Neuronal stem cell (in vitro differentiated cells): ENCODE data around the gene VANGL1.

Experiments used
- DNase-seq: peaks from one replicate; pipeline ENCODE4 v3.0.0-alpha.2; 2013; ENCODE audit warnings: low spot score
- H2AFZ ChIP-seq: one replicate; pipeline ENCODE4 v1.6.1; 2013; ENCODE audit warnings: mild to moderate bottlenecking, low read length, inconsistent platforms
- H2AK5ac ChIP-seq: 2 replicates; pipeline ENCODE4 v1.6.1; 2013; ENCODE audit warnings: low read depth, mild to moderate bottlenecking, inconsistent platforms, low read length, moderate library complexity, mixed read lengths
- H2BK120ac ChIP-seq: 2 replicates; pipeline ENCODE4 v1.6.1; 2013; ENCODE audit warnings: low read depth, mild to moderate bottlenecking, inconsistent platforms, low read length, moderate library complexity, mixed read lengths
- H2BK12ac ChIP-seq: one replicate; pipeline ENCODE4 v1.6.1; 2013; ENCODE audit warnings: low read length, inconsistent platforms
- H2BK15ac ChIP-seq: 2 replicates; pipeline ENCODE4 v1.6.1; 2013; ENCODE audit warnings: mild to moderate bottlenecking, low read length, inconsistent platforms, mixed read lengths
- H2BK5ac ChIP-seq: one replicate; pipeline ENCODE4 v1.6.1; 2013; ENCODE audit warnings: inconsistent platforms, mild to moderate bottlenecking, low read length, moderate library complexity
- H3K14ac ChIP-seq: one replicate; pipeline ENCODE4 v1.6.1; 2013; ENCODE audit warnings: low read length, inconsistent platforms
- H3K18ac ChIP-seq: 2 replicates; pipeline ENCODE4 v1.6.1; 2013; ENCODE audit warnings: low read length, inconsistent platforms
- H3K23ac ChIP-seq: 2 replicates; pipeline ENCODE4 v1.6.1; 2013; ENCODE audit warnings: low read depth, mild to moderate bottlenecking, mixed read lengths, low read length, inconsistent platforms; ENCODE audit not compliant: poor library complexity
- H3K27ac ChIP-seq: replicated peaks from 3 replicates; pipeline ENCODE4 v1.5.1; 2013; ENCODE audit warnings: low read length, inconsistent platforms
- H3K27me3 ChIP-seq, 3 experiments: 2 replicates each; pipeline ENCODE4 v1.6.1; 2013; ENCODE audit warnings: low read length in 3 of 3, mild to moderate bottlenecking in 2 of 3, inconsistent platforms in 1 of 3, low read depth in 1 of 3, mixed read lengths in 1 of 3, moderate library complexity in 1 of 3; ENCODE audit not compliant: control insufficient read depth in 3 of 3, insufficient read depth in 3 of 3
- H3K36me3 ChIP-seq, 2 donors: replicated peaks in 1 of 2; 2 replicates each; pipeline ENCODE4 v1.6.1; 2013; ENCODE audit warnings: low read length in 2 of 2; ENCODE audit not compliant: control insufficient read depth in 2 of 2, insufficient read depth in 2 of 2
- H3K4ac ChIP-seq: 2 replicates; pipeline ENCODE4 v1.6.1; 2013; ENCODE audit warnings: inconsistent platforms, mild to moderate bottlenecking, low read length, moderate library complexity
- H3K4me1 ChIP-seq, 2 donors: 1 replicate in 1 of 2; 2 replicates in 1 of 2; pipeline ENCODE4 v1.6.1; 2013; ENCODE audit warnings: low read length in 2 of 2, low read depth in 1 of 2; ENCODE audit not compliant: control insufficient read depth in 2 of 2, insufficient read depth in 1 of 2
- H3K4me2 ChIP-seq: one replicate; pipeline ENCODE4 v1.6.1; 2013; ENCODE audit warnings: mild to moderate bottlenecking, low read length, inconsistent platforms; ENCODE audit not compliant: insufficient read depth, poor library complexity, severe bottlenecking
- H3K4me3 ChIP-seq, 2 donors: 2 replicates each; pipeline ENCODE4 v1.5.1; 2013; ENCODE audit warnings: low read length in 2 of 2, mild to moderate bottlenecking in 2 of 2, inconsistent platforms in 1 of 2, moderate library complexity in 1 of 2
- H3K79me1 ChIP-seq: one replicate; pipeline ENCODE4 v1.6.1; 2013; ENCODE audit warnings: low read depth, mild to moderate bottlenecking, inconsistent platforms, low read length, moderate library complexity
- H3K9ac ChIP-seq: one replicate; pipeline ENCODE4 v1.6.1; 2013; ENCODE audit warnings: mild to moderate bottlenecking, low read depth, low read length, inconsistent platforms; ENCODE audit not compliant: poor library complexity
- H3K9me3 ChIP-seq, 2 donors: replicated peaks in 1 of 2; 2 replicates each; pipeline versions ENCODE3 to v1.6.1; 2013; ENCODE audit warnings: low read length in 2 of 2, mild to moderate bottlenecking in 2 of 2, inconsistent platforms in 1 of 2, low read depth in 1 of 2, mixed read lengths in 1 of 2, moderate library complexity in 1 of 2; ENCODE audit not compliant: control insufficient read depth in 2 of 2, insufficient read depth in 1 of 2
- H4K8ac ChIP-seq: one replicate; pipeline ENCODE4 v1.6.1; 2013; ENCODE audit warnings: low read depth, mild to moderate bottlenecking, inconsistent platforms, low read length, moderate library complexity
- H4K91ac ChIP-seq: one replicate; pipeline ENCODE4 v1.6.1; 2013; ENCODE audit warnings: low read length, low read depth, mild to moderate bottlenecking, inconsistent platforms; ENCODE audit not compliant: poor library complexity
- WGBS, 2 donors: extraction: QIAGEN DNeasy Blood & Tissue Kit; methylation state at CpG; one replicate each; pipeline ENCODE4 v1.1.7; 2013; ENCODE audit warnings: missing lambda C conversion rate in 2 of 2, mixed read lengths in 1 of 2; ENCODE audit not compliant: insufficient read length in 2 of 2, insufficient replicate concordance in 1 of 2; ENCODE audit errors: extremely low coverage in 2 of 2; 5-methylcytosine and 5-hydroxymethylcytosine counted together

VANGL1 gene

DNA sequence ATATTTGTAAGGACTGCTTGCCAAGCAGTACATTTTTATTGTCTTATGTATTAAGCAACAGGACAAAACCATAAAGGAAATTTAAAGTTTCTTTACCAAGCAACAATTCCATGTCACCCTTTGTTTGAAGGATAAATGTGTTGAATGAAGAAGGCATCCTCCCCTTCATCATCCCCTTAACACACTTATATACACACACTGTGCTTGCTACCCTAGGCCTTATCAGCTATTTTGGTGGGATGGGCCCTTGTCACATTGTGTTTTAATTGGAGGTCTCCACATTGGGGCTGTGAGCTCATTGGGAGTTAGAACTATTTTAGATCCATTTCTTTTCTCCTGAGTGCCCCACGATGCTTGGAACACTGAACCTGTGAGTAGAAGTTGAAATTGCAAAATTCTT, 1.9 kb downstream of the VANGL1 start:
- Histone ChIP-seq H3K4ac (no peak overlapping the region), H3K36me3 (no peaks in the 10 kb centered on the region), H3K4me3 (no peak overlapping the region), H2BK12ac (no peak overlapping the region), H3K4me1 (peaks cover 0 to 3% of the 10 kb centered on the region in 2 donors), H2BK120ac (no peak overlapping the region), H4K8ac (no peak overlapping the region), H2AFZ (no peak overlapping the region), H3K27ac (no peak overlapping the region), H3K18ac (no peak overlapping the region), H2BK15ac (no peak overlapping the region), H4K91ac (no peak overlapping the region), H3K27me3 (peaks cover 0 to 6% (median 3%) of the 10 kb centered on the region in 3 experiments), H3K23ac (no peak overlapping the region), H3K9me3 (peaks cover 8 to 12% of the 10 kb centered on the region in 2 donors), H3K9ac (no peak overlapping the region), H3K14ac (no peak overlapping the region), H3K79me1 (no peaks in the 10 kb centered on the region), H3K4me2 (no peak overlapping the region), H2BK5ac (no peak overlapping the region), H2AK5ac (no peak overlapping the region)
- WGBS, 2 donors: no CpG with 5 or more reads among the region's 1 CpG
- no peak for DNase-seq

DNA sequence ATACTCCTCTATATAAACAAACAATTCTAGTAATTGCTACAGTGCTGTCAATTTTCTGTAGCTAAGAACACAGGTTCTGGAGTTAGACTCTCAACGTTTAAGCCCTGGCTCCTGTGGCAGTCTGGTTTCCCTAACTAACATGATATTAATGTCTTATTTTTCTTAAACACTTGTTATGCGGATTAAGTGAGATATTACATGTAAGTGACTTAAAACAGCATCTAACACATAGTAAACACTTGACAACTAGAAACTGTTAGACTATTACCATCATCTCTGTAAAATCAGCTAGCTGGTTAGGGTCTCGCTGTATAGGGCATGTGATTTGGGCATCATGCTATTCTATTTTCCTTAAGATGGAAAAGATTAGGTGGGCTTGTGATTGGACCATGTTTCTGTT, 2.3 kb downstream of the VANGL1 start:
- H3K18ac ChIP-seq: no peak overlapping the region
- no peak overlapping the region for H2BK12ac ChIP-seq
- H3K27me3 ChIP-seq: peaks cover 0 to 6% (median 3%) of the 10 kb centered on the region in 3 experiments
- no peak overlapping the region for H3K4ac ChIP-seq
- H3K23ac ChIP-seq: no peak overlapping the region
- H2BK120ac ChIP-seq: no peak overlapping the region
- H3K9ac ChIP-seq: no peak overlapping the region
- no peak overlapping the region for H2BK5ac ChIP-seq
- no peak overlapping the region for H2BK15ac ChIP-seq
- H3K36me3 ChIP-seq: no peaks in the 10 kb centered on the region
- H3K9me3 ChIP-seq: peaks cover 8 to 12% of the 10 kb centered on the region in 2 donors
- no peak overlapping the region for H2AFZ ChIP-seq
- no peak overlapping the region for H3K27ac ChIP-seq
- no peak overlapping the region for H4K8ac ChIP-seq
- no peaks in the 10 kb centered on the region for H3K79me1 ChIP-seq
- DNase-seq: no peak
- H3K14ac ChIP-seq: no peak overlapping the region
- no CpG with 5 or more reads among the region's 3 CpGs for WGBS, 2 donors
- peaks cover 2 to 3% of the 10 kb centered on the region in 2 donors for H3K4me1 ChIP-seq
- no peak overlapping the region for H3K4me2 ChIP-seq
- no peak overlapping the region for H4K91ac ChIP-seq
- H3K4me3 ChIP-seq: no peak overlapping the region
- no peak overlapping the region for H2AK5ac ChIP-seq

DNA sequence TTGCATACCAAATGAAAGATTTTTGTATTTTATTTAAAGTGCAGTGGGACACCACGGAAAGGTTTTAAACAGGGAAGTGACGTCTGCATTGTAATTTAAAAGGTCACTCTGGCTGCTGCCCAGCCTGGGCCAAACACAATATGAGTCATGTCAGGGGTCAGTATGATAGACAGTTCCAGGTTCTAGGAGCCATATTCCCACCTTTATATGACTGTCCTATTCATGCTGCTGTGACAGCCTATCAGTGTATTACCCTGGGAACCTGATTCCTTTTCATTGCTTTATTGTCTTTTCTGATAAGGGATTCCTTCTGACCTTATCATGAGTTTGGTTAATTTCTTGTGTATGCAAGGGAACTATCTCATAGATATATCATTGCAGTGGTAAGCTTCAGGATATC, 5.3 kb downstream of the VANGL1 start:
- Histone ChIP-seq H2BK120ac (no peak overlapping the region), H2AFZ (no peak overlapping the region), H2AK5ac (no peak overlapping the region), H3K4me1 (peaks cover 11 to 20% of the 10 kb centered on the region in 2 donors), H2BK15ac (no peak overlapping the region), H2BK12ac (no peak overlapping the region), H3K9me3 (no peaks in the 10 kb centered on the region), H3K14ac (no peak overlapping the region), H3K9ac (no peak overlapping the region), H3K36me3 (peaks cover 0 to 3% of the 10 kb centered on the region in 2 donors), H3K27ac (no peak overlapping the region), H3K18ac (no peak overlapping the region), H3K4ac (no peak overlapping the region), H3K23ac (no peak overlapping the region), H3K4me3 (no peak overlapping the region), H3K27me3 (no peaks in the 10 kb centered on the region), H4K8ac (no peak overlapping the region), H2BK5ac (no peak overlapping the region), H4K91ac (no peak overlapping the region), H3K4me2 (no peak overlapping the region), H3K79me1 (no peaks in the 10 kb centered on the region)
- no peak for DNase-seq
- WGBS, 2 donors: no CpG with 5 or more reads among the region's 2 CpGs

DNA sequence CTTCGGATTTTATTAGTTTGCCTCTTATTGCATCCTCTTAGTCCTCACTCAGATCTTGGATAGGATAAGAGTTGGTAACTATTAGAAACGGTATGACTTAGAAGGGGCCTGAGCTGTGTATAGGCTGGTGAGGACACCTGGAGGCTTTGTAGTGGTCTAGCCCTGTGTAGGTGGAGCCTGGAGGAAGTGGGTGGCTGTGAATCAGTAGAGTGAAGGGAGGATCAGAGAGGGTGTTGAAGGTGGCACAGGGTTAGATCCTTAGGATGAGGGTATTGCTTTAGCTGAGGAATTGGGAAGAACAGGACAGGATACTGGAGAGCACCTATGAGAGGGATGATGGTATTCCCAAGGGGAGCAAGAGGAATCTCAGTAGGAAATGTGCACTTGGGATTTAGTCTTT, 5.7 kb downstream of the VANGL1 start:
- Histone ChIP-seq H3K18ac (no peak overlapping the region), H2BK12ac (no peak overlapping the region), H3K9ac (no peak overlapping the region), H3K27me3 (no peaks in the 10 kb centered on the region), H3K27ac (no peak overlapping the region), H3K4me1 (peaks cover 11 to 20% of the 10 kb centered on the region in 2 donors), H3K4ac (no peak overlapping the region), H3K36me3 (peaks cover 0 to 8% of the 10 kb centered on the region in 2 donors), H3K9me3 (no peaks in the 10 kb centered on the region), H4K91ac (no peak overlapping the region), H3K79me1 (no peaks in the 10 kb centered on the region), H2BK15ac (no peak overlapping the region), H4K8ac (no peak overlapping the region), H2AK5ac (no peak overlapping the region), H3K23ac (no peak overlapping the region), H3K4me3 (no peak overlapping the region), H2BK5ac (no peak overlapping the region), H3K14ac (no peak overlapping the region), H2AFZ (no peak overlapping the region), H3K4me2 (no peak overlapping the region), H2BK120ac (no peak overlapping the region)
- WGBS, 2 donors: no CpG with 5 or more reads among the region's 2 CpGs
- DNase-seq: no peak
